Non-pigmented ciliary epithelial cell (primary cell): Measurements from ENCODE around the gene IDUA.
"Not testable (repeated sequence)": the region's sequence is repeated elsewhere in the genome, so short reads cannot be mapped to it uniquely, and the experiment has no call there.

Experiments used
- DNase-seq: peaks from one replicate; pipeline ENCODE4 v3.0.0-alpha.2; 2010; ENCODE audit warnings: low read depth

The IDUA gene

GRCh38 chr4:987624-988513 lies 1.0 kb downstream of the IDUA start:
- DNase-seq: no peak

- DNase-seq: no peak
These were observed 2.2 kb downstream of the IDUA start for GRCh38 chr4:988726-989721.

GRCh38 chr4:989722-990471 lies 3.1 kb downstream of the IDUA start:
- no peak for DNase-seq

- no peak for DNase-seq
These were observed 4.0 kb downstream of the IDUA start for GRCh38 chr4:990746-991367.

GRCh38 chr4:991451-992296 lies 4.8 kb downstream of the IDUA start:
- no peak for DNase-seq

GRCh38 chr4:992297-993110 lies 5.7 kb downstream of the IDUA start:
- no peak for DNase-seq

GRCh38 chr4:993111-994029 lies 6.5 kb downstream of the IDUA start, which contains the start of gene SLC26A1:
SLC26A1 (minus strand) TSS chr4:993404; CDS start chr4:991703, 1,701 bp downstream.
- DNase-seq: no peak

GRCh38 chr4:995311-996026 lies 8.6 kb downstream of the IDUA start:
- no peak for DNase-seq

- no peak for DNase-seq
These were observed 9.5 kb downstream of the IDUA start for GRCh38 chr4:996030-996996.

- no peak for DNase-seq
These were observed 10.1 kb downstream of the IDUA start for GRCh38 chr4:996997-997374.

- no peak for DNase-seq
These were observed 10.7 kb downstream of the IDUA start for GRCh38 chr4:997375-998071.

GRCh38 chr4:998096-998691 lies 11.3 kb downstream of the IDUA start:
- DNase-seq: no peak

- DNase-seq: not testable (repeated sequence)
These were observed 12.5 kb downstream of the IDUA start for GRCh38 chr4:999240-999863.

- DNase-seq: no peak
These were observed 13.1 kb downstream of the IDUA start for GRCh38 chr4:999882-1000425.
